HG03135 (cell line): ENCODE measurements around the gene LDB3.
A peak's percentile ranks its signal among the peaks of the same experiment; 100 is the strongest.

Source experiments
- ATAC-seq: cut with Tn5 transposase; IDR thresholded peaks from one replicate; pipeline ENCODE4 v1.9.1; 2021; ENCODE audit warnings: mild to moderate bottlenecking, moderate library complexity; ENCODE audit not compliant: unreplicated experiment

The LDB3 gene

GRCh38 chr10:86757113-86757972 is 89.0 kb downstream of the LDB3 start:
- peak; percentile 3 for ATAC-seq

GRCh38 chr10:86758189-86759072 is 90.1 kb downstream of the LDB3 start:
- no peak for ATAC-seq

GRCh38 chr10:86759073-86759672 is 90.9 kb downstream of the LDB3 start:
- no peak for ATAC-seq

GRCh38 chr10:86763404-86763803 is 95.1 kb downstream of the LDB3 start:
- no peak for ATAC-seq

- ATAC-seq, result no peak
These were observed 97.2 kb downstream of the LDB3 start for GRCh38 chr10:86765548-86765947.

GRCh38 chr10:86768412-86769062 is 100.2 kb downstream of the LDB3 start:
- no peak for ATAC-seq

GRCh38 chr10:86769991-86770390 is 101.7 kb downstream of the LDB3 start:
- ATAC-seq, result no peak

- ATAC-seq, result no peak
These were observed 102.2 kb downstream of the LDB3 start for GRCh38 chr10:86770412-86770960.

GRCh38 chr10:86773498-86773897 is 105.2 kb downstream of the LDB3 start:
- no peak for ATAC-seq

GRCh38 chr10:86775056-86775869 is 107.0 kb downstream of the LDB3 start:
- ATAC-seq, result peak; percentile 68

- no peak for ATAC-seq
These were observed 107.5 kb downstream of the LDB3 start for GRCh38 chr10:86775870-86776180.

- no peak for ATAC-seq
These were observed 111.1 kb downstream of the LDB3 start for GRCh38 chr10:86779220-86780017.

- ATAC-seq, result peak; percentile 62
These were observed 114.5 kb downstream of the LDB3 start for GRCh38 chr10:86782701-86783418.

- no peak for ATAC-seq
These were observed 116.7 kb downstream of the LDB3 start for GRCh38 chr10:86785037-86785436.
